Measurements from ENCODE around the gene CSH2.

CSH2 gene

GRCh38 chr17:63833741-63834373 lies 39.6 kb downstream of the CSH2 start:
- DNase-seq: no peak

- no peak for DNase-seq
These were observed 40.3 kb downstream of the CSH2 start for GRCh38 chr17:63833026-63833740.

- DNase-seq: no peak
These were observed 41.0 kb downstream of the CSH2 start for GRCh38 chr17:63832455-63832854.

- no peak for DNase-seq
These were observed 41.5 kb downstream of the CSH2 start for GRCh38 chr17:63832014-63832413.

- DNase-seq: no peak
These were observed 42.0 kb downstream of the CSH2 start for GRCh38 chr17:63831505-63831904.

GRCh38 chr17:63830904-63831491 lies 42.5 kb downstream of the CSH2 start:
- DNase-seq: no peak

GRCh38 chr17:63830278-63830677 lies 43.2 kb downstream of the CSH2 start:
- DNase-seq: no peak

GRCh38 chr17:63828936-63829335 lies 44.5 kb downstream of the CSH2 start:
- no peak for DNase-seq

- DNase-seq: no peak
These were observed 45.7 kb downstream of the CSH2 start for GRCh38 chr17:63827801-63828221.

- peak; percentile 97 for DNase-seq
These were observed 46.3 kb downstream of the CSH2 start, which contains the start of the genes FTSJ3 and PSMC5 for GRCh38 chr17:63827002-63827800. Gene FTSJ3, minus strand, starts transcription at chr17:63827663. Its CDS starts 761 bp downstream, at chr17:63826902. Gene PSMC5, plus strand, starts transcription at chr17:63827431. Its CDS starts 60 bp downstream, at chr17:63827491.

GRCh38 chr17:63826468-63827001 lies 46.9 kb downstream of the CSH2 start:
- peak; percentile 24 for DNase-seq

GRCh38 chr17:63824362-63824761 lies 49.1 kb downstream of the CSH2 start:
- no peak for DNase-seq

- no peak for DNase-seq
These were observed 49.7 kb downstream of the CSH2 start for GRCh38 chr17:63823659-63824331.

- no peak for DNase-seq
These were observed 50.9 kb downstream of the CSH2 start for GRCh38 chr17:63822537-63822936.
